Stimulated activated CD4-positive, alpha-beta T cell treated with anti-CD3 and anti-CD28 coated beads, Interleukin-1b, Interleukin-23, amount 100 ng/mL, for 1 hour (primary cell): ENCODE data around the gene XYLT1.

Source experiments
- DNase-seq, 2 donors: peaks; one replicate each; pipeline ENCODE4 v3.0.0-alpha.2; 2020; ENCODE audit warnings: low read depth in 2 of 2

The XYLT1 gene

GRCh38 chr16:17282247-17282646, 188.5 kb downstream of the XYLT1 start:
- no peak for DNase-seq

- no peak for DNase-seq
Observed at GRCh38 chr16:17281052-17281451, 189.7 kb downstream of the XYLT1 start.

GRCh38 chr16:17278988-17279387, 191.8 kb downstream of the XYLT1 start:
- no peak for DNase-seq

GRCh38 chr16:17277981-17278381, 192.8 kb downstream of the XYLT1 start:
- no peak for DNase-seq

- no peak for DNase-seq
Observed at GRCh38 chr16:17276610-17277009, 194.2 kb downstream of the XYLT1 start.

GRCh38 chr16:17276010-17276530, 194.7 kb downstream of the XYLT1 start:
- no peak for DNase-seq

- DNase-seq: no peak
Observed at GRCh38 chr16:17275076-17276009, 195.4 kb downstream of the XYLT1 start.

GRCh38 chr16:17273142-17273561, 197.6 kb downstream of the XYLT1 start:
- no peak for DNase-seq

- no peak for DNase-seq
Observed at GRCh38 chr16:17272716-17273115, 198.0 kb downstream of the XYLT1 start.

- DNase-seq: no peak
Observed at GRCh38 chr16:17271687-17272086, 199.1 kb downstream of the XYLT1 start.

GRCh38 chr16:17270683-17271109, 200.1 kb downstream of the XYLT1 start:
- DNase-seq: no peak

- no peak for DNase-seq
Observed at GRCh38 chr16:17270111-17270510, 200.6 kb downstream of the XYLT1 start.

GRCh38 chr16:17269439-17269838, 201.3 kb downstream of the XYLT1 start:
- no peak for DNase-seq

GRCh38 chr16:17266608-17267313, 204.0 kb downstream of the XYLT1 start:
- DNase-seq: no peak

- no peak for DNase-seq
Observed at GRCh38 chr16:17265154-17265553, 205.6 kb downstream of the XYLT1 start.

GRCh38 chr16:17261197-17261858, 209.4 kb downstream of the XYLT1 start:
- no peak for DNase-seq

- no peak for DNase-seq
Observed at GRCh38 chr16:17260276-17260849, 210.4 kb downstream of the XYLT1 start.

- no peak for DNase-seq
Observed at GRCh38 chr16:17259751-17260270, 210.9 kb downstream of the XYLT1 start.

GRCh38 chr16:17258848-17259713, 211.7 kb downstream of the XYLT1 start:
- no peak for DNase-seq

- DNase-seq: no peak
Observed at GRCh38 chr16:17258077-17258599, 212.6 kb downstream of the XYLT1 start.
